ENCODE results near the gene CPAMD8.
"Not testable (repeated sequence)": the region's sequence is repeated elsewhere in the genome, so short reads cannot be mapped to it uniquely, and the experiment has no call there.

Gene CPAMD8

GRCh38 chr19:16944626-16945363, 81.8 kb downstream of the CPAMD8 start:
- DNase-seq: no peak

- DNase-seq: no peak
Observed at GRCh38 chr19:16943942-16944625, 82.5 kb downstream of the CPAMD8 start.

- not testable (repeated sequence) for DNase-seq
Observed at GRCh38 chr19:16943090-16943489, 83.5 kb downstream of the CPAMD8 start.

- no peak for DNase-seq
Observed at GRCh38 chr19:16942583-16942982, 84.0 kb downstream of the CPAMD8 start.

- no peak for DNase-seq
Observed at GRCh38 chr19:16940626-16941025, 86.0 kb downstream of the CPAMD8 start.

- not testable (repeated sequence) for DNase-seq
Observed at GRCh38 chr19:16940063-16940462, 86.5 kb downstream of the CPAMD8 start.

- no peak for DNase-seq
Observed at GRCh38 chr19:16938211-16938610, 88.4 kb downstream of the CPAMD8 start.

- DNase-seq: not testable (repeated sequence)
Observed at GRCh38 chr19:16937796-16938195, 88.8 kb downstream of the CPAMD8 start.

- no peak for DNase-seq
Observed at GRCh38 chr19:16936901-16937300, 89.7 kb downstream of the CPAMD8 start.

- DNase-seq: no peak
Observed at GRCh38 chr19:16934489-16934888, 92.1 kb downstream of the CPAMD8 start.

GRCh38 chr19:16931306-16931705, 95.3 kb downstream of the CPAMD8 start:
- DNase-seq: no peak

- DNase-seq: no peak
Observed at GRCh38 chr19:16930753-16931152, 95.9 kb downstream of the CPAMD8 start.

- no peak for DNase-seq
Observed at GRCh38 chr19:16928916-16929315, 97.7 kb downstream of the CPAMD8 start.

GRCh38 chr19:16928351-16928750, 98.3 kb downstream of the CPAMD8 start:
- no peak for DNase-seq

- DNase-seq: no peak
Observed at GRCh38 chr19:16927883-16928282, 98.7 kb downstream of the CPAMD8 start.

GRCh38 chr19:16922949-16923348, 103.7 kb downstream of the CPAMD8 start:
- DNase-seq: no peak

- no peak for DNase-seq
Observed at GRCh38 chr19:16922592-16922934, 104.0 kb downstream of the CPAMD8 start.

GRCh38 chr19:16921766-16922591, 104.6 kb downstream of the CPAMD8 start:
- no peak for DNase-seq

GRCh38 chr19:16920816-16921529, 105.6 kb downstream of the CPAMD8 start:
- DNase-seq: no peak

GRCh38 chr19:16919496-16919895, 107.1 kb downstream of the CPAMD8 start:
- DNase-seq: no peak

- DNase-seq: no peak
Observed at GRCh38 chr19:16917401-16917800, 109.2 kb downstream of the CPAMD8 start.

GRCh38 chr19:16915734-16916133, 110.9 kb downstream of the CPAMD8 start:
- no peak for DNase-seq

GRCh38 chr19:16915135-16915534, 111.5 kb downstream of the CPAMD8 start:
- no peak for DNase-seq
